Hindlimb muscle (tissue), 1 donor: ENCODE data around the gene KCNJ12. TPM values are rescaled to one million over a fixed set of nuclear protein-coding genes. Genes with fewer than 3 reads are reported as not detected.
"Not testable (repeated sequence)": the region's sequence is repeated elsewhere in the genome, so short reads cannot be mapped to it uniquely, and the experiment has no call there.

Experiments used
- DNase-seq: peaks from one replicate; pipeline ENCODE4 v3.0.0-alpha.2; 2013
- polyA plus RNA-seq: library from polyadenylated mRNA; unstranded; fragments of 120-200 nt; gene quantifications from one replicate; pipeline ENCODE4 v1.2.1, GENCODE V29; 2013; ENCODE audit not compliant: insufficient read length

Gene KCNJ12
- polyA plus RNA-seq, 1 donor = 17.3 TPM

GRCh38 chr17:21408224-21408623 lies 32.1 kb downstream of the KCNJ12 start:
- DNase-seq = not testable (repeated sequence)

- not testable (repeated sequence) for DNase-seq
These were observed 32.7 kb downstream of the KCNJ12 start for GRCh38 chr17:21408766-21409300.

GRCh38 chr17:21409388-21409787 lies 33.2 kb downstream of the KCNJ12 start:
- DNase-seq = not testable (repeated sequence)

- DNase-seq = not testable (repeated sequence)
These were observed 33.8 kb downstream of the KCNJ12 start for GRCh38 chr17:21409971-21410370.

- not testable (repeated sequence) for DNase-seq
These were observed 34.2 kb downstream of the KCNJ12 start for GRCh38 chr17:21410371-21410770.

DNA sequence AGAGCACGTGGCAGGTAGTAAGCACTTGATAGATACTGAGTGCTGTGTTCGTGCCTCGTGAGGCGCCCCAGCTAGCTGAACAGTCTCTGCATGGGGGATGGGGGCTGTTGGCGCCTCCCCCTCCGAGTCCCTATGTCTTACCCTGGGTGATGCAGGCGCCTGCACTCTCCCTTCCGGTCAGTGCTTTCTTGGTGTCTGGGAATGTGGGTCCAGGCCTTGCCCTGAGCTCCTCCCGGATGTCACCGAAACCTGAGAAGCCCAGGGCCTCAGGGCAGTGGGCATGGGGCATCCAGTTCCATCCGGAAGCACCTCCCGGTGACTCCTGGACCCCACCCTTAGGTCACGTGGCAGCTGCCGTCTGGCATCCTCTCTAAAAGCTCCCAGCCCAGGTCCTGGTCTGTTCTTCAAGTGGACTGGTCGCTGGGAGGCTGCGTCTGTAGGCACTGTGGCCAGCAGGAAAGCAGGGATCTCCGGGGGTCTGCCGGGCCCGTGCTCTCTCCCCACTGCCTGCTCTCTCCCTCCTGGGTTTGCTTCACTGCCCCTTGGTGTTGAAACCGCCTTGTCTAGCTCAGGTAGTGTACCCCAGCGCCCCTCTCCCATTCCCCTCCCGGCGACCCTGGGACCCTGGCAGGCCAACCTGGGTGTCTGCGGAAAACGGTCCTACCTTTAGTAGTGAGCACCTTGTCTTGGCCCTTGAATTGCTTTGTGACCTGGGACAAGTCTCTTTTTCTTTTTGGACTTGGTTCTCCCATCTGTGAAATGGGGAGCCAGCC lies 34.9 kb downstream of the KCNJ12 start:
- DNase-seq = not testable (repeated sequence)

DNA sequence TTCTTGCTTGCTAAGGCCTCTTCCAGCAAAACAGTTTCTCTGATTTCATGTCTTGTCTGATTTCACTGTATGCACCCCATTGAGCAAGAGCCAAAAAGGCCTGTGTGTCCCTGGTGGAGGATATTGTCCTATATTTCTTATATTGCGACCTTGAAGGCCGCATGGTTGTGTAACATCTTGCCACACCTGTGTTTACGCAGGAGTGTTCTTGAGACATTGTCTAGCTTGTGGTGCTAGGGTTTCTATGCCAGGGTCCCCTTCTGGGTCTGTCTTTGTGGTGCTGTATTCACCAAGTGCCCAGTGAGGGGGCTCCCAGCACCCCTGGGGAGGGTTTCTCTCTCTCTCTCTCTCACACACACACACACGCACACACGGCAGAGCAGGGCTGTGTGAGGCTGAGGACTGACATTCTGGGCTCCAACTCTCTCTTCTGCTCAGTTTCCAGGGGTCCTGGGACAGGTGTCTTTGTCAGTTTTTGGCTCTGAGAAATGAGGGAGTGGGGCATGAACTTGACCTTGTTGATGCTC lies 35.6 kb downstream of the KCNJ12 start:
- DNase-seq = not testable (repeated sequence)

DNA sequence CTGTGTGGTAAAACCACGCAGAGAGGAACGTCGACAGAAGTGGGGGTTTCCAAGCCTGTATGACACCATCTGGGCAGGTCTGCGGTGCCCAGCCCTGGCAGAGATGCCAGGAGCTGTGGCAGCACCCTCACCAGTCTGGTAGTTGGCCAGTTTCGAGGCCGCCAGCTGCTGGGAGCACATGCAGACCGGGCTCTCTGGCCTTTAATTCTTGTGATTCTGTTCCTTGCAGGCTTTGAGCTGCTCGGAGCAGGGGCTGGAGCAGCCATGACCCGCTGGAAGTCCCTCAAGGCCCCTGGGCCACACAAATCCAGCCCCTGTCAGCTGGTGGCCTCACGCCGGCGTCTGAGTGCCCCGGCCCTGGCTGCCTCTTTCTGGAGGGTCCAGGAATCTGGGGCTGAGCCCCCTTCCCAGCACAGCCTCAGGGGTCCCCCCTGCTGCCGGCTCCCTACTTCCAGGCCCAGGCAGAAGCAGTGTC lies 36.1 kb downstream of the KCNJ12 start:
- not testable (repeated sequence) for DNase-seq

- not testable (repeated sequence) for DNase-seq
These were observed 37.6 kb downstream of the KCNJ12 start for GRCh38 chr17:21413570-21414279.

DNA sequence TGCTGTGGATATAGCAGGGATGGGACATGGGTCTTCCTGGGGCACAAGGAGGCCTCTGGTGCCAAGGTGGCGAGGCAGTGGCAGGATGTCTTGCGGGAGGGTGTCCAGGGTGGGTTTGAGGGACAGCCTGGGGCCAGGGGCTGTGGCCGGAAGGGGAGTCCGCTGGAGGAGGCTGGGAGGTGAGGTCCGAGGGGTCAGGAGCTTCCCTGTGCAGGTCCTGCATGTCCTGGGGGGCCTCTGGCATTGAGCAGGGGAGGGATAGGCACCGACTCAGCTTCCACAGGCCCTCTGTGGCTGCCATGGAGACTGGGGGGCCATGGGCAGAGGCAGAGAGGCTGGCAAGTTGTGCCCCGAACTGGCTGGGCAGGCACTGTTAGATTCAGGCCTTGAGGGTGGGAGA lies 38.5 kb downstream of the KCNJ12 start:
- DNase-seq = not testable (repeated sequence)

DNA sequence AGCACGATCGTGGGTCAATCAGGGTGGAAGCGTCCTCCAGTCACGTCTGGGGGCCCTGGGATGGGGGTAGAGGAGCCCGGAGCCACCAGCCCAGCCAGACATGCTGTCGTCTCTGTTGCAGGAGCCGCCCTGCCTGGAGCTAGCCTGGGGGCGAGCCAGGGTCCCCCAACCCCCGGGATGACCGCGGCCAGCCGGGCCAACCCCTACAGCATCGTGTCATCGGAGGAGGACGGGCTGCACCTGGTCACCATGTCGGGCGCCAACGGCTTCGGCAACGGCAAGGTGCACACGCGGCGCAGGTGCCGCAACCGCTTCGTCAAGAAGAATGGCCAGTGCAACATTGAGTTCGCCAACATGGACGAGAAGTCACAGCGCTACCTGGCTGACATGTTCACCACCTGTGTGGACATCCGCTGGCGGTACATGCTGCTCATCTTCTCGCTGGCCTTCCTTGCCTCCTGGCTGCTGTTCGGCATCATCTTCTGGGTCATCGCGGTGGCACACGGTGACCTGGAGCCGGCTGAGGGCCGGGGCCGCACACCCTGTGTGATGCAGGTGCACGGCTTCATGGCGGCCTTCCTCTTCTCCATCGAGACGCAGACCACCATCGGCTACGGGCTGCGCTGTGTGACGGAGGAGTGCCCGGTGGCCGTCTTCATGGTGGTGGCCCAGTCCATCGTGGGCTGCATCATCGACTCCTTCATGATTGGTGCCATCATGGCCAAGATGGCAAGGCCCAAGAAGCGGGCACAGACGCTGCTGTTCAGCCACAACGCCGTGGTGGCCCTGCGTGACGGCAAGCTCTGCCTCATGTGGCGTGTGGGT lies 39.2 kb downstream of the KCNJ12 start:
- not testable (repeated sequence) for DNase-seq

GRCh38 chr17:21416471-21416981 lies 40.4 kb downstream of the KCNJ12 start:
- not testable (repeated sequence) for DNase-seq

GRCh38 chr17:21417349-21417748 lies 41.2 kb downstream of the KCNJ12 start:
- not testable (repeated sequence) for DNase-seq

- no peak for DNase-seq
These were observed 41.8 kb downstream of the KCNJ12 start for GRCh38 chr17:21417921-21418320.

DNA sequence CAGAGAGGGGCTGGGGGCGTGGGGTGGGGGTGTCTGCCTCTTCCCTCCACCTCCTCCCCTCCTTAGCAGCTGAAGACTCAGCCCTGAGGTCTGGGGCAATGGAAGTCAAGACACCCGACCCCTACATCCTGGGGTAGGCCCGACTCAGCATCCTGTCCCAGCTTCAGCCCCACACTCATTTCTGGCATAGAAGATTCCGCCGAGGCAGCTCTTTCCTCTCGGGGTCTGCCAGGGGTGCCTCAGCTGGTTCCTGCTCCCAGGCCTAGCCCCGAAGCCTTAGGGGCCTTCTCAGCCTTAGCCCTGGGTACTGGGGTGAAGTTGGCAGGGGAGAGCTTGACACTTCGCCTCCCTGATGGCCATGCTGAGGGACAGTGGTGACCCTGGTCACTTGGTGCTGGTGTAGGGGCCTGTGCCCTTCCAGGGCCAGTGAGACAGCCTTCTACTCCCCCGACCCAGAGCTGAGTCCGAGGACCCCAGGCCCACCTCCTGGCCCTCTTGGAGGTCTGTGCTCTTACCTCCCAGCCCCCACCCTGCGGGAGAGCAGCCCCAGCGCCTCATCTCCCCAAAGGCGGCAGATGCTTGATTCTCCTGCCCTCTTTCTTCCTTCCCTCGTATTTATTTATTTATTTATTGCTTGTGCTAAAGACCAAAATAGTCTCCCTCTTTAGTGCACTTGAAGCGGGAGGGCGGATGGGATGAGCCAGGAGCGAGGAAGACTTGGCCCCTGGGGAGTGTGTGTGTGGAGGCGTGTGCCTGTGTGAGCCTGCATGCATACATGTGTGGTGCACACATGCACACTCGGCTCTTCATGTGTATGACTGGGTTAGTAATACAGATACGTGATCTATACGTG lies 42.5 kb downstream of the KCNJ12 start:
- no peak for DNase-seq

DNA sequence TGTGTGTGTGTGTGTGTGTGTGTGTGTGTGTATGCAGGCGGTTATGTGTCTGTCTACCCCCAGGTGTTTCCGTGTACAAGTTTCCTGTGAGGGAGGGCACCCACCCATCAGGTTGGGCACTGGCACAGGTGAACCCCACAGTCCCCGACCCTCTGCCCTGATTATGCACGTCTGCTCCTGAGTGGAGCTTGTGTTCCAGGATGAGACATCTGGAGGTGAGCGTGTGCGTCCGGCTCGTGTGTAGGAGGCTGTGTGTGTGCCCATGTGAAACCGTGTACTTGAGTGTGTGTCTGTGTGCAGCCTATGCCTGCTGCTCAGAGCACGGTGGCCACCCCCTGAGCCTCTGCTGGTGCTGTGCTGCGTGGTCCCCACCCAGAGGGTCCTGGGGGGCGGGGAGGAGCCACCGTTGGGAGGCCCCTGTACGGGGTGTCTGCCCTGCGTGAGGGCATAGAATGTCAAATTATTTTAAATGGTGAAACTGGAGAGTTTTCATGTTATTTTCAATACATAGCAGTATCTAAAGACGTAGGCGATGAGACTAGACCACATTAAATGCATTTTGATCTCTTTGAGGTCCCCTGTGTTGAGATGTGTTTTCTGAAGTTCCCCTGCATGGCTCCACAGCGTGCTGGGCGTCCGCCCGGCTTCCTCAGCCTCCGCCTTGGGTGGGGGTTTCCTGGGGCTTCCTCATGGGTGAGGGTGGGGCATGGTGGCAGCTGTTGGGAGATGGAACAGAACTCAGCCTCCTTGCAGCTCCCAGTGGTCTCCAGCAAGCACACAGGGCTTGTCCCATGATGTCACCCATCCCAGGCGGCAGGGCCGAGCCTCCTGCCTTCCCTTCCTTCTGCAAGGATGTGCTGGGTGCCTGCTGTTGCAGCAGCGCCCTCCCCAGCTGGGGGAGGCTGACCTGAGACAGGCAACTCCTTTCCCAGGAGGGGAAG lies 43.4 kb downstream of the KCNJ12 start:
- no peak for DNase-seq

DNA sequence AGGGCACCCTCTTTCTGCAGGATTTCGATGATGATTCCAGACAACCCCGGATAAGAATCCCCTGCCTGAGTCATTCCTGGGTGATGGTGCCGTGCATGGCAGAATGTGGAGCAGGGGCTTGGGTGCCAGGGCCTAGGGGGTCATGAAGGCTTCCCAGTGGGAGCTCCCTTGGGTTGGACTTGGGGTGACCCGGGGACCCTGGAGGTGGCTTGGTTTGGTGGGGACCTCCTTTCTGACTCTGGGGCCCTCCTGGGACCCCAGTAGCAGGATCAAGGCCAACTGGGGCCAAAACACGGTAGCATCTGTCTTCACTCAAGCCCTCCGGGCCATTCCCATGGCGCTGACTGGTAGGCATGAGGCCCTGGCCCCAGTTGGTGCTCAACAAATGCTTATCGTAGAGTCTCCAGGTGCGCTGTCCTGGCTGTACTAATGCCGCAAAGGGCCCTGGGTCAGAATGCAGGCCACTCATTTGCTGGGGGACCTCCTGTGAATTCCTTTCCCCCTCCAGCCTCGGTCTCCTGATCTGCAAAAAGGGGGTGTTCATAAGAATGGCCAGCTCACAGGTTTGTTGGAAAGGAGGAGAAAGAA lies 44.4 kb downstream of the KCNJ12 start:
- DNase-seq = not testable (repeated sequence)

- not testable (repeated sequence) for DNase-seq
These were observed 45.5 kb downstream of the KCNJ12 start for GRCh38 chr17:21421421-21422310.
